Activated CD8-positive, alpha-beta T cell treated with anti-CD3 and anti-CD28 coated beads, Interleukin-2, amount 10 ng/mL, durations not matched to agents 7 days and 5 days (primary cell): ENCODE data around the gene NIPAL1. TPM values are rescaled to one million over a fixed set of nuclear protein-coding genes. Genes with fewer than 3 reads are reported as not detected.
A peak's percentile ranks its signal among the peaks of the same experiment; 100 is the strongest.

Experiments
- ATAC-seq: fragments of 150-1000 bp; cut with Tn5 transposase; one replicate; pipeline ENCODE4 v1.10.0; 2021; ENCODE audit warnings: moderate library complexity
- CTCF ChIA-PET: fragments of 350-600 bp; sonication (Branson Sonifier 250); formaldehyde crosslinking; loops from one replicate; lab custom pipeline; 2021; ENCODE audit warnings: antibody characterized with exemption; lab: Charles Lee
- POLR2A ChIA-PET: fragments of 350-600 bp; sonication (Branson Sonifier 250); formaldehyde crosslinking; loops from one replicate; lab custom pipeline; 2021; ENCODE audit warnings: antibody characterized with exemption; lab: Charles Lee
- DNase-seq: peaks from one replicate; pipeline ENCODE4 v3.0.0-alpha.2; 2020
- H3K27ac Mint-ChIP-seq: one replicate; pipeline ENCODE4 v1.8.0; 2021; ENCODE audit warnings: mild to moderate bottlenecking, mixed read lengths
- H3K27me3 Mint-ChIP-seq: one replicate; pipeline ENCODE4 v1.8.0; 2021; ENCODE audit warnings: low read depth, mixed read lengths
- H3K36me3 Mint-ChIP-seq: one replicate; pipeline ENCODE4 v1.8.0; 2021; ENCODE audit warnings: low read depth, mixed read lengths
- H3K4me1 Mint-ChIP-seq: one replicate; pipeline ENCODE4 v1.8.0; 2021; ENCODE audit warnings: low read depth, mixed read lengths
- H3K4me3 Mint-ChIP-seq: one replicate; pipeline ENCODE4 v1.8.0; 2021; ENCODE audit warnings: mild to moderate bottlenecking, mixed read lengths
- H3K9me3 Mint-ChIP-seq: one replicate; pipeline ENCODE4 v1.8.0; 2022; ENCODE audit warnings: mixed read lengths; ENCODE audit not compliant: insufficient read depth
- total RNA-seq, 2 experiments: library from RNA; stranded (reverse); gene quantifications; one replicate each; pipeline ENCODE4 v1.2.3, GENCODE V29; 2021

Gene NIPAL1
- total RNA-seq, 2 experiments from 2014 or later, result 1.1 TPM

GRCh38 chr4:48042979-48043461 is 26.4 kb downstream of the NIPAL1 start:
- CTCF ChIA-PET, result interaction anchor here (1.2 to 3.0 kb wide), 5 partner anchors 8 to 44 kb away, joined by 3 to 13 read pairs (median 3); no protein-coding TSS in a partner anchor
- H3K4me1 Mint-ChIP-seq, result peaks cover 57% of the 10 kb centered on the region

GRCh38 chr4:48043504-48043903 is 26.9 kb downstream of the NIPAL1 start:
- ChIA-PET CTCF (interaction anchor here (1.2 to 3.0 kb wide), 4 partner anchors 7 to 44 kb away, joined by 3 to 13 read pairs (median 5); no protein-coding TSS in a partner anchor), POLR2A (no interaction called here)
- Mint-ChIP-seq H3K36me3 (peaks cover 2% of the 10 kb centered on the region), H3K27ac (no peak overlapping the region), H3K27me3 (peaks cover 15% of the 10 kb centered on the region), H3K9me3 (no peaks in the 10 kb centered on the region), H3K4me3 (no peak overlapping the region), H3K4me1 (peaks cover 60% of the 10 kb centered on the region)
- ATAC-seq (no peak), DNase-seq (no peak)

More at GRCh38 chr4:48042979-48043461, 26.4 kb downstream of the NIPAL1 start:
- Mint-ChIP-seq H3K27me3 (peaks cover 11% of the 10 kb centered on the region), H3K9me3 (no peaks in the 10 kb centered on the region), H3K27ac (no peak overlapping the region), H3K36me3 (peaks cover 2% of the 10 kb centered on the region), H3K4me3 (no peak overlapping the region)
- ATAC-seq (no peak), DNase-seq (no peak)
- POLR2A ChIA-PET, result no interaction called here

- no peak for ATAC-seq
- H3K36me3 Mint-ChIP-seq, result peaks cover 2% of the 10 kb centered on the region
- H3K4me3 Mint-ChIP-seq, result no peak overlapping the region
- CTCF ChIA-PET, result interaction anchor here (1.0 to 5.0 kb wide), 3 partner anchors 9 to 43 kb away, joined by 3 to 47 read pairs (median 7); no protein-coding TSS in a partner anchor
- POLR2A ChIA-PET, result no interaction called here
- no peaks in the 10 kb centered on the region for H3K9me3 Mint-ChIP-seq
- peaks cover 60% of the 10 kb centered on the region for H3K4me1 Mint-ChIP-seq
- no peak overlapping the region for H3K27ac Mint-ChIP-seq
- no peak for DNase-seq
- peaks cover 16% of the 10 kb centered on the region for H3K27me3 Mint-ChIP-seq
Measured at GRCh38 chr4:48044298-48044697, 27.7 kb downstream of the NIPAL1 start.

DNA sequence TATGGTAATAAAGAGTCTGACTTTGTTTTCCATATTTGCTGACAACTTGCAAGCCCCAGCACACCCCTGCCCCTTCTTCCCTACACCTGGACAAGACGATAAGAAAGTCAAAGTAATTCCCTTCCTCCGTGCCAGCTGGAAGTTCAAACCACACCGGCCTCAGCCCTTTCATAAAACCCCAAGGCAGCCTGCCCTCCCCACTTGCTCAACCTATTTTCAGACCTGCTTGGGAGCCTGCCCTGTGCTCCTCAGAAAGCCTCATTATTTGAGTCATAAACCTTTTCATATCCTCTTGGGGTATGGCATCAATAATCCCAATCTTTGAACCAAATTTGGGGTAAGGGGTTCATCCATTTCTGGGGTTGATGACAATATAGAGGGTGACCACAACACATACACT is 29.5 kb downstream of the NIPAL1 start:
- peaks cover 60% of the 10 kb centered on the region for H3K4me1 Mint-ChIP-seq

DNA sequence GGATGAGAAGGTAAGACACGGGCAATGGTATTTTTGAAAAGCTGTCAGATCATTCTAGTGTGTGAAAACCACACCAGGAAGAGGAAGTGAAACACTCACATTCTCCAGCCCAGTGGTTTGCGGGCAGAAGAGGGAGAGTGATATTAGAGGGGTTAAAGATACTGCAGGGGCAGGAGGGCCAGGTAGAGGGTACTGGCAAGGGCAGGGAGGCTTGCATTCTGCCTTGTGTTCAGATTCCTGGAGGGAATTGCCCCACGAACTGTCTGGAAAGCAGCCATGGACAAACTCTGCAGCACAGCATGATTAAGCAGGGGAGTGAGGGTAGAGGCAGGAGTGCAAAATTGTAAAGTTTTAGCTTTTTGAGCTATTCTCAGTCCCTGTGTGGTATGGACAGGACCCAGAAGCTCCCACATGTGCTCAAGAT is 30.9 kb downstream of the NIPAL1 start:
- POLR2A ChIA-PET, result interaction anchor here (1.1 to 1.5 kb wide), 3 partner anchors 17 to 91 kb away, joined by 3 read pairs; no protein-coding TSS in a partner anchor
- peak overlapping the region; percentile 62 for H3K4me3 Mint-ChIP-seq
- CTCF ChIA-PET, result interaction anchor here (0.8 to 5.0 kb wide), 9 partner anchors 12 to 114 kb away, joined by 3 to 47 read pairs (median 4); partner anchors contain the start of gene CNGA1
- H3K9me3 Mint-ChIP-seq, result no peaks in the 10 kb centered on the region
- peak overlapping the region; percentile 77 for H3K27ac Mint-ChIP-seq
- peak; percentile 92 for ATAC-seq
- peak; percentile 91 for DNase-seq
- peaks cover 2% of the 10 kb centered on the region for H3K36me3 Mint-ChIP-seq
- peaks cover 27% of the 10 kb centered on the region for H3K27me3 Mint-ChIP-seq
- peaks cover 56% of the 10 kb centered on the region for H3K4me1 Mint-ChIP-seq

More for the DNA sequence above, 29.5 kb downstream of the NIPAL1 start:
- Mint-ChIP-seq H3K36me3 (peaks cover 2% of the 10 kb centered on the region), H3K27me3 (peaks cover 27% of the 10 kb centered on the region), H3K9me3 (no peaks in the 10 kb centered on the region), H3K4me3 (no peak overlapping the region), H3K27ac (no peak overlapping the region)
- POLR2A ChIA-PET, result no interaction called here
- DNase-seq (no peak), ATAC-seq (no peak)
- CTCF ChIA-PET, result interaction anchor here (1.3 to 5.0 kb wide), 2 partner anchors 11 to 40 kb away, joined by 3 to 47 read pairs; no protein-coding TSS in a partner anchor

DNA sequence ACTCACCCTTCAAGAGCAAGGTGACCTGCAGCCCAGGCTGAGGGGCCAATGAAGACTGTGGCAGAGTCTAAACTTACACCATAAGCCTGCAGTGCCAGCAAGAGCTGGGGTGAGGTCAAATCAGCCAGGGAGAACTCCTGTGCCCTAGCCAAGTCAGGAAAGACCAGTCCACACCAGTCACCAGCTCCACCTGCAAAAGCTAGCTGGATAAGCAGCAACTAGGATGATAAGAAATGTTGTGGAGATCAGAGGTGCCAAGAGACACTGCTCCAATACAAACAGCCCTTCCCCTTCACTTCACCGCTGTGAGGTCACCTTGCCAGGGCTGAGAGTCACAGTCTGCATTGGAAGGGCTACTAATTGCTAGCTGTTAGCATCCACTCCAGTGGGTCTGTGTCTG is 31.3 kb downstream of the NIPAL1 start:
- POLR2A ChIA-PET, result interaction anchor here (1.1 to 1.5 kb wide), 2 partner anchors 17 to 30 kb away, joined by 3 read pairs; no protein-coding TSS in a partner anchor
- ATAC-seq (no peak), DNase-seq (no peak)
- H3K36me3 Mint-ChIP-seq, result peaks cover 2% of the 10 kb centered on the region
- no peaks in the 10 kb centered on the region for H3K9me3 Mint-ChIP-seq
- peaks cover 51% of the 10 kb centered on the region for H3K4me1 Mint-ChIP-seq
- CTCF ChIA-PET, result interaction anchor here (1.0 to 5.0 kb wide), 7 partner anchors 13 to 92 kb away, joined by 3 to 47 read pairs (median 4); partner anchors contain the start of gene CNGA1
- H3K27ac Mint-ChIP-seq, result peak overlapping the region; percentile 77
- H3K27me3 Mint-ChIP-seq, result peaks cover 23% of the 10 kb centered on the region
- no peak overlapping the region for H3K4me3 Mint-ChIP-seq

- CTCF ChIA-PET, result interaction anchor here (1.1 to 2.5 kb wide), 7 partner anchors 11 to 60 kb away, joined by 3 to 20 read pairs (median 4); no protein-coding TSS in a partner anchor
- no peak overlapping the region for H3K27ac Mint-ChIP-seq
- H3K27me3 Mint-ChIP-seq, result peaks cover 19% of the 10 kb centered on the region
- no peaks in the 10 kb centered on the region for H3K9me3 Mint-ChIP-seq
- DNase-seq (no peak), ATAC-seq (no peak)
- peaks cover 2% of the 10 kb centered on the region for H3K36me3 Mint-ChIP-seq
- no peak overlapping the region for H3K4me3 Mint-ChIP-seq
- POLR2A ChIA-PET, result interaction anchor here (0.8 to 1.2 kb wide), 2 partner anchors 12 to 23 kb away, joined by 3 read pairs; no protein-coding TSS in a partner anchor
- peaks cover 39% of the 10 kb centered on the region for H3K4me1 Mint-ChIP-seq
Measured at GRCh38 chr4:48049483-48049882, 32.9 kb downstream of the NIPAL1 start.

DNA sequence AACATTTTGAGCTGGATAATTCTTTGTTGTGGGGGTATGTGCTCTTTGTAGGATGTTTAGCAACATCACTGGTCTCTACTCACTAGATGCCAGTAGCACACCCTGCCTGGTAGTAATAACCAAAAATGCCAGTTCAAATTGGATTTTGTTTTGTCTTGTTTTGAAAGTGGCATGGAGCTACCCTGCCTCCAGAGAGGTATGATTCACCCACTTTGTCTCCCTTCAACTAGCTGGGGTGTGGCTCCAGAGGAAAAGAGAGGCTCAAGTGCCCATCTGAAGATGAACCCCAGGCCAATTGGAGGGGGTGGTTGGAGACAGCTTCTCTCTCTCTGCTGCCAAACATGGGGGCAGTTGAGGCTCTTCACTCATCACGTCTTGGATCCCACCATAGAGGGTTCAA is 34.5 kb downstream of the NIPAL1 start:
- DNase-seq (no peak), ATAC-seq (no peak)
- ChIA-PET CTCF (interaction anchor here (0.6 to 2.5 kb wide), 7 partner anchors 8 to 117 kb away, joined by 3 to 20 read pairs (median 3); no protein-coding TSS in a partner anchor), POLR2A (interaction anchor here (0.7 kb wide), 1 partner anchor 10 kb away, joined by 3 read pairs; no protein-coding TSS in a partner anchor)
- Mint-ChIP-seq H3K27me3 (peaks cover 16% of the 10 kb centered on the region), H3K27ac (no peak overlapping the region), H3K4me1 (peaks cover 23% of the 10 kb centered on the region), H3K4me3 (no peak overlapping the region), H3K36me3 (peaks cover under 1% of the 10 kb centered on the region), H3K9me3 (no peaks in the 10 kb centered on the region)

GRCh38 chr4:48058617-48059530 is 42.3 kb downstream of the NIPAL1 start:
- peaks cover 5% of the 10 kb centered on the region for H3K4me1 Mint-ChIP-seq
- no peak for ATAC-seq
- peaks cover 37% of the 10 kb centered on the region for H3K36me3 Mint-ChIP-seq
- no peak for DNase-seq
- H3K4me3 Mint-ChIP-seq, result no peak overlapping the region
- no peak overlapping the region for H3K27ac Mint-ChIP-seq
- ChIA-PET CTCF (no interaction called here), POLR2A (no interaction called here)
- peaks cover 21% of the 10 kb centered on the region for H3K9me3 Mint-ChIP-seq
- no peaks in the 10 kb centered on the region for H3K27me3 Mint-ChIP-seq

- POLR2A ChIA-PET, result interaction anchor here (0.7 kb wide), 2 partner anchors 16 to 166 kb away, joined by 3 to 5 read pairs; no protein-coding TSS in a partner anchor
- DNase-seq (peak; percentile 53), ATAC-seq (peak; percentile 74)
- H3K27me3 Mint-ChIP-seq, result no peaks in the 10 kb centered on the region
- peaks cover 23% of the 10 kb centered on the region for H3K4me1 Mint-ChIP-seq
- CTCF ChIA-PET, result interaction anchor here (2.3 to 2.8 kb wide), 2 partner anchors 14 to 30 kb away, joined by 11 to 13 read pairs; no protein-coding TSS in a partner anchor
- no peak overlapping the region for H3K27ac Mint-ChIP-seq
- H3K9me3 Mint-ChIP-seq, result peaks cover 15% of the 10 kb centered on the region
- no peak overlapping the region for H3K4me3 Mint-ChIP-seq
- peaks cover 84% of the 10 kb centered on the region for H3K36me3 Mint-ChIP-seq
Measured at GRCh38 chr4:48064349-48064748, 47.8 kb downstream of the NIPAL1 start.

DNA sequence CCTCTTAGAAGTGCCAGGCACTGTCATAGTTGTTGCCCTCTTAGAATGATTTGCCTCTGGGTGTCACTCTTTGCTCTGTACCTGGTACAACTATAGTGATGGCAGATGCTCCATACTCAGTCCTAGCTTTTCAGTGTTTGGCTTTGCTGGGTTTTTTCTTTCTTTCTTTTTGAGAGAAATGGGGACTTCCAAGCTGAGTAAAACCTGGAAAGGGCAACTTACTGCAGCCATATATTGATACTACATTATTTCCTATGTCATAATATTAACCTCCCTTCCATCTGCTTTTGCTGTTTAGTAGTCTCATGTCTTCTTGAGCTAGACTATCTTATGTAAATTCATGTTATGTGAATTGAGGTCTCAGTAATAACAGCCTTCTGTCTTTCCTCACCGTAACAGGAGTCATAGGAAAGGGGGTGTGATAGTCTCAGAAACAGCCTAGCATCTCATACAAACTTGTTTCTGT is 49.0 kb downstream of the NIPAL1 start:
- ChIA-PET CTCF (interaction anchor here (1.1 to 2.8 kb wide), 6 partner anchors 12 to 140 kb away, joined by 3 to 13 read pairs (median 4); no protein-coding TSS in a partner anchor), POLR2A (no interaction called here)
- peaks cover 84% of the 10 kb centered on the region for H3K36me3 Mint-ChIP-seq
- no peak overlapping the region for H3K4me3 Mint-ChIP-seq
- no peak overlapping the region for H3K27ac Mint-ChIP-seq
- H3K4me1 Mint-ChIP-seq, result peaks cover 23% of the 10 kb centered on the region
- no peaks in the 10 kb centered on the region for H3K27me3 Mint-ChIP-seq
- no peak for DNase-seq
- H3K9me3 Mint-ChIP-seq, result peaks cover 12% of the 10 kb centered on the region
- no peak for ATAC-seq
